Liver (tissue), 9 donors: ENCODE measurements around the gene THAP10. TPM values are rescaled to one million over a fixed set of nuclear protein-coding genes. Genes with fewer than 3 reads are reported as not detected.

Experiments
- DNase-seq: peaks from one replicate; pipeline ENCODE4 v3.0.0-alpha.2; 2017; ENCODE audit warnings: low spot score
- H3K27ac ChIP-seq, 2 donors: one replicate each; pipeline ENCODE4 v1.7.0; 2013; ENCODE audit warnings: inconsistent platforms in 2 of 2, low read length in 2 of 2, control low read depth in 1 of 2, low read depth in 1 of 2, mild to moderate bottlenecking in 1 of 2
- H3K27me3 ChIP-seq, 4 donors: one replicate each; pipeline versions ENCODE4 v1.6.1 to v1.7.0; 2013; ENCODE audit warnings: low read length in 3 of 4, inconsistent platforms in 1 of 4, mild to moderate bottlenecking in 1 of 4, moderate library complexity in 1 of 4; ENCODE audit not compliant: control insufficient read depth in 4 of 4, insufficient read depth in 4 of 4
- H3K36me3 ChIP-seq, 4 donors: one replicate each; pipeline versions ENCODE4 v1.6.1 to v1.7.0; 2013; ENCODE audit warnings: low read length in 3 of 4, mild to moderate bottlenecking in 3 of 4, low read depth in 1 of 4, moderate library complexity in 1 of 4; ENCODE audit not compliant: control insufficient read depth in 4 of 4, insufficient read depth in 3 of 4
- H3K4me1 ChIP-seq, 4 donors: one replicate each; pipeline versions ENCODE4 v1.6.1 to v1.7.0; 2013; ENCODE audit warnings: low read length in 3 of 4, mild to moderate bottlenecking in 3 of 4, moderate library complexity in 1 of 4; ENCODE audit not compliant: control insufficient read depth in 4 of 4, insufficient read depth in 4 of 4
- H3K4me3 ChIP-seq, 3 donors: one replicate each; pipeline versions ENCODE4 v1.6.1 to v1.7.0; 2013; ENCODE audit warnings: low read length in 3 of 3, control low read depth in 1 of 3, low read depth in 1 of 3, mild to moderate bottlenecking in 1 of 3
- H3K9ac ChIP-seq, 2 donors: one replicate each; pipeline ENCODE4 v1.7.0; 2013; ENCODE audit warnings: low read length in 2 of 2, mild to moderate bottlenecking in 2 of 2, moderate library complexity in 2 of 2, control low read depth in 1 of 2, low read depth in 1 of 2
- H3K9me3 ChIP-seq, 4 donors: one replicate each; pipeline versions ENCODE4 v1.6.1 to v1.7.0; 2013; ENCODE audit warnings: low read length in 3 of 4; ENCODE audit not compliant: control insufficient read depth in 4 of 4
- ATF3 ChIP-seq: IDR thresholded peaks from 2 replicates; pipeline ENCODE4 v1.6.1; 2016; ENCODE audit warnings: antibody characterized with exemption
- CTCF ChIP-seq: fragments of 150-350 bp; IDR thresholded peaks from 2 replicates; pipeline ENCODE4 v1.5.1; 2017; ENCODE audit warnings: improper control_type of control experiment, low read depth, low read length; ENCODE audit not compliant: missing input control
- EGR1 ChIP-seq, 2 donors: IDR thresholded peaks; 2 replicates each; pipeline ENCODE4 v1.6.1; 2016 to 2018; ENCODE audit warnings: antibody characterized with exemption in 2 of 2, low read depth in 2 of 2
- FOXA2 ChIP-seq: IDR thresholded peaks from 2 replicates; pipeline ENCODE4 v1.6.1; 2016; ENCODE audit warnings: antibody characterized with exemption
- HNF4G ChIP-seq: IDR thresholded peaks from 2 replicates; pipeline ENCODE4 v1.6.1; 2016; ENCODE audit warnings: antibody characterized with exemption
- JUND ChIP-seq, 2 donors: IDR thresholded peaks; 2 replicates each; pipeline ENCODE4 v1.6.1; 2016; ENCODE audit warnings: antibody characterized with exemption in 2 of 2
- MAX ChIP-seq: IDR thresholded peaks from 2 replicates; pipeline ENCODE4 v1.6.1; 2016; ENCODE audit warnings: antibody characterized with exemption
- NR2F2 ChIP-seq: IDR thresholded peaks from 2 replicates; pipeline ENCODE4 v1.6.1; 2016; ENCODE audit warnings: antibody characterized with exemption
- RAD21 ChIP-seq, 2 donors: IDR thresholded peaks; 2 replicates each; pipeline ENCODE4 v1.6.1; 2016; ENCODE audit warnings: antibody characterized with exemption in 2 of 2, mild to moderate bottlenecking in 2 of 2
- SP1 ChIP-seq: IDR thresholded peaks from 2 replicates; pipeline ENCODE4 v1.6.1; 2018; ENCODE audit warnings: antibody characterized with exemption, mild to moderate bottlenecking
- TAF1 ChIP-seq: conservative IDR thresholded peaks from 2 replicates; pipeline ENCODE4 v1.6.1; 2016; ENCODE audit warnings: antibody characterized with exemption, mild to moderate bottlenecking
- YY1 ChIP-seq: IDR thresholded peaks from 2 replicates; pipeline ENCODE4 v1.6.1; 2016; ENCODE audit warnings: antibody characterized with exemption, mild to moderate bottlenecking
- ZBTB33 ChIP-seq: IDR thresholded peaks from 2 replicates; pipeline ENCODE4 v1.6.1; 2016; ENCODE audit warnings: antibody characterized with exemption
- WGBS: extraction: QIAGEN DNeasy Blood & Tissue Kit; methylation state at CpG from one replicate; pipeline ENCODE4 v1.1.7; 2013; 5-methylcytosine and 5-hydroxymethylcytosine counted together
- polyA plus RNA-seq, 2 donors: library from polyadenylated mRNA; stranded (reverse) in 1 of 2; unstranded in 1 of 2; fragments of 200-250 nt in 1 of 2; fragments of >200 nt in 1 of 2; fragmentation: Nextera tagmentation in 1 of 2; extraction: Ambion mirVana in 1 of 2; gene quantifications; one replicate each; pipeline versions ENCODE4 v1.2.1 to v1.2.3, GENCODE V29; 2013 to 2015
- total RNA-seq, 2 donors: library from RNA; depleted of rRNA; stranded (reverse); fragments of >200 nt; gene quantifications; one replicate each; pipeline ENCODE4 v1.2.3, GENCODE V29; 2014
- donor health status: healthy.
- donor health status: healthy.
- donor health status: healthy.
- donor health status: healthy.
- donor health status: healthy.

Gene THAP10
- total and polyA plus RNA-seq, 4 donors, result 0.42 to 0.87 (median 0.73) TPM

GRCh38 chr15:70935631-70936030, 43.4 kb upstream of the THAP10 start:
- no peak for TF ChIP-seq CTCF
- no peak for TF ChIP-seq JUND (IDR thresholded peaks at IDR 0.05)
- no peak for TF ChIP-seq HNF4G
- TF ChIP-seq TAF1, result no peak
- TF ChIP-seq EGR1 (IDR thresholded peaks at IDR 0.05; ENCODE audit: low read depth in 2 of 2), result no peak
- no peak for TF ChIP-seq ATF3
- TF ChIP-seq MAX, result no peak
- no peak overlapping the region for H3K9ac ChIP-seq
- H3K4me3 ChIP-seq, result no peak overlapping the region
- H3K27me3 ChIP-seq, result no peaks in the 10 kb centered on the region
- WGBS, result 86% methylated on average over 3 of the region's 3 CpGs
- H3K27ac ChIP-seq, result no peak overlapping the region
- no peak for DNase-seq
- no peaks in the 10 kb centered on the region for H3K9me3 ChIP-seq
- no peaks in the 10 kb centered on the region for H3K4me1 ChIP-seq
- H3K36me3 ChIP-seq, result no peaks in the 10 kb centered on the region

- no peak for TF ChIP-seq SP1
- TF ChIP-seq JUND (IDR thresholded peaks at IDR 0.05), result no peak
- no peak for TF ChIP-seq FOXA2
- no peak for TF ChIP-seq NR2F2
- no peak for TF ChIP-seq RAD21 (IDR thresholded peaks at IDR 0.05)
- no peak for TF ChIP-seq ZBTB33
- TF ChIP-seq CTCF, result no peak
- TF ChIP-seq YY1, result no peak
These were observed 41.2 kb upstream of the THAP10 start for GRCh38 chr15:70933411-70933810.

More at GRCh38 chr15:70933411-70933810, 41.2 kb upstream of the THAP10 start:
- WGBS, result 59% methylated on average over 3 of the region's 3 CpGs
- no peak overlapping the region for H3K4me3 ChIP-seq
- no peaks in the 10 kb centered on the region for H3K9me3 ChIP-seq
- no peaks in the 10 kb centered on the region for H3K27me3 ChIP-seq
- H3K9ac ChIP-seq, result no peak overlapping the region
- no peaks in the 10 kb centered on the region for H3K36me3 ChIP-seq
- no peaks in the 10 kb centered on the region for H3K4me1 ChIP-seq
- no peak overlapping the region for H3K27ac ChIP-seq
- no peak for DNase-seq
